ENCODE results near the gene SYT8. TPM values are rescaled to one million over a fixed set of nuclear protein-coding genes. Genes with fewer than 3 reads are reported as not detected.
"Not testable (repeated sequence)": the region's sequence is repeated elsewhere in the genome, so short reads cannot be mapped to it uniquely, and the experiment has no call there.

SYT8 gene
- total and polyA plus RNA-seq, 2 experiments from 2014 or later, result not detected

GRCh38 chr11:1875093-1875850 lies 40.5 kb downstream of the SYT8 start:
- Histone ChIP-seq H3K9me3 (ENCODE audit: low read depth) (no peaks in the 10 kb centered on the region), H3K27me3 (peaks cover 2% of the 10 kb centered on the region), H3K36me3 (no peaks in the 10 kb centered on the region), H3K27ac (no peak overlapping the region), H3K4me1 (ENCODE audit: low read depth) (no peaks in the 10 kb centered on the region), H3K4me3 (no peak overlapping the region)
- TF ChIP-seq CTCF (IDR thresholded peaks at IDR 0.05; ENCODE audit: low read depth, low read length), result no peak
- DNase-seq (ENCODE audit: low read depth in 1 of 2, low spot score in 1 of 2), result no peak

GRCh38 chr11:1875851-1876301 lies 41.1 kb downstream of the SYT8 start:
- H3K9me3 ChIP-seq (ENCODE audit: low read depth); H3K27ac ChIP-seq; H3K4me1 ChIP-seq (ENCODE audit: low read depth); DNase-seq (ENCODE audit: low read depth in 1 of 2, low spot score in 1 of 2); H3K27me3 ChIP-seq; H3K36me3 ChIP-seq; H3K4me3 ChIP-seq: not testable (repeated sequence)

- Histone ChIP-seq H3K36me3 (no peaks in the 10 kb centered on the region), H3K4me3 (no peak overlapping the region), H3K9me3 (ENCODE audit: low read depth) (no peaks in the 10 kb centered on the region), H3K4me1 (ENCODE audit: low read depth) (no peaks in the 10 kb centered on the region), H3K27me3 (no peaks in the 10 kb centered on the region), H3K27ac (no peak overlapping the region)
- peak; percentile 80 for TF ChIP-seq CTCF (IDR thresholded peaks at IDR 0.05; ENCODE audit: low read depth, low read length)
- peak; percentile 32 to 81 for DNase-seq (ENCODE audit: low read depth in 1 of 2, low spot score in 1 of 2)
Observed at GRCh38 chr11:1876361-1877063, 41.7 kb downstream of the SYT8 start.

- Histone ChIP-seq H3K4me1 (ENCODE audit: low read depth) (no peaks in the 10 kb centered on the region), H3K27me3 (no peaks in the 10 kb centered on the region), H3K9me3 (ENCODE audit: low read depth) (no peaks in the 10 kb centered on the region), H3K27ac (no peak overlapping the region), H3K36me3 (no peaks in the 10 kb centered on the region), H3K4me3 (no peak overlapping the region)
- peak in 1 of 2 donors; percentile 73 for DNase-seq (ENCODE audit: low read depth in 1 of 2, low spot score in 1 of 2)
- no peak for TF ChIP-seq CTCF (IDR thresholded peaks at IDR 0.05; ENCODE audit: low read depth, low read length)
Observed at GRCh38 chr11:1877211-1878136, 42.7 kb downstream of the SYT8 start.

- Histone ChIP-seq H3K27me3 (no peaks in the 10 kb centered on the region), H3K9me3 (ENCODE audit: low read depth) (no peaks in the 10 kb centered on the region), H3K27ac (no peak overlapping the region), H3K36me3 (no peaks in the 10 kb centered on the region), H3K4me3 (no peak overlapping the region), H3K4me1 (ENCODE audit: low read depth) (no peaks in the 10 kb centered on the region)
- DNase-seq (ENCODE audit: low read depth in 1 of 2, low spot score in 1 of 2), result no peak
- TF ChIP-seq CTCF (IDR thresholded peaks at IDR 0.05; ENCODE audit: low read depth, low read length), result no peak
Observed at GRCh38 chr11:1878137-1879031, 43.6 kb downstream of the SYT8 start.

Measured in cardiac muscle cell (in vitro differentiated cells and primary cell).